ENCODE data around the gene ST6GALNAC4. TPM values are rescaled to one million over a fixed set of nuclear protein-coding genes. Genes with fewer than 3 reads are reported as not detected.

Gene ST6GALNAC4
- total and polyA plus RNA-seq, 2 donors (not counting 1 experiment from before 2014, with no cell fraction given), result 80.5 to 199 TPM

- intact Hi-C loops (cut with micrococcal nuclease), result no loop called here
- Histone ChIP-seq H3K4me2 (replicated peaks; ENCODE audit: low read depth, low read length, poor library complexity, severe bottlenecking) (no peak overlapping the region), H3K4me3 (ENCODE audit: control extremely low read depth in 1 of 5, extremely low read depth in 1 of 5, insufficient read depth in 1 of 5, low read depth in 2 of 5, low read length in 4 of 5) (no peak overlapping the region), H3K27ac (ENCODE audit: low read length in 2 of 2) (no peak overlapping the region), H3K9ac (ENCODE audit: low read length) (no peak overlapping the region), H4K20me1 (ENCODE audit: control insufficient read depth, insufficient read depth, low read length, poor library complexity, severe bottlenecking) (peaks cover 90% of the 10 kb centered on the region), H3K27me3 (replicated peaks in 1 of 4; ENCODE audit: control extremely low read depth in 1 of 4, control insufficient read depth in 3 of 4, insufficient read depth in 4 of 4, low read length in 3 of 4) (no peaks in the 10 kb centered on the region), H3K4me1 (ENCODE audit: control insufficient read depth in 2 of 2, insufficient read depth in 2 of 2, low read length in 2 of 2) (peaks cover 0 to 12% of the 10 kb centered on the region in 2 donors), H3K36me3 (replicated peaks in 1 of 2; ENCODE audit: control extremely low read depth in 1 of 2, control insufficient read depth in 1 of 2, extremely low read depth in 1 of 2, insufficient read depth in 2 of 2, low read length in 1 of 2) (peaks cover 0 to 56% of the 10 kb centered on the region in 2 experiments), H3K9me3 (ENCODE audit: control extremely low read depth in 1 of 3, control insufficient read depth in 2 of 3, insufficient read depth in 1 of 3, low read length in 2 of 3) (no peaks in the 10 kb centered on the region), H2AFZ (ENCODE audit: insufficient read depth, low read depth, low read length, poor library complexity, severe bottlenecking) (no peak overlapping the region), H3K79me2 (ENCODE audit: control insufficient read depth, insufficient read depth, low read length) (peaks cover 63% of the 10 kb centered on the region)
- DNase-seq (no peak), ATAC-seq (ENCODE audit: low read depth) (no peak)
- 93% methylated on average over 15 of the region's 17 CpGs for WGBS (ENCODE audit: insufficient coverage)
- H3K9me3 Mint-ChIP-seq (ENCODE audit: insufficient read depth), result no peaks in the 10 kb centered on the region
- H3K4me1 Mint-ChIP-seq, result peaks cover 23% of the 10 kb centered on the region
- TF ChIP-seq CTCF (IDR thresholded peaks at IDR 0.05), result no peak
- no peak for TF ChIP-seq EZH2 (IDR thresholded peaks at IDR 0.05; ENCODE audit: borderline replicate concordance, insufficient read depth, low read depth, low read length, poor library complexity, severe bottlenecking)
- H3K27me3 Mint-ChIP-seq, result no peaks in the 10 kb centered on the region
- POLR2A ChIA-PET, result interaction anchor here (0.7 kb wide), 1 partner anchor 29 kb away, joined by 3 read pairs; no protein-coding TSS in a partner anchor
- no peak overlapping the region for H3K4me3 Mint-ChIP-seq
- CTCF ChIA-PET, result interaction anchor here (0.6 to 12.6 kb wide), 5 partner anchors 10 to 166 kb away, joined by 3 to 310 read pairs (median 3); no protein-coding TSS in a partner anchor
- no peak overlapping the region for H3K27ac Mint-ChIP-seq
These were observed 33.1 kb upstream of the ST6GALNAC4 start for GRCh38 chr9:127949827-127950512.

All from B cell (primary cell).